Mammary epithelial cell (primary cell): ENCODE data around the gene GNGT1.

ENCODE experiments used
- EZH2 ChIP-seq: IDR thresholded peaks from 2 replicates; pipeline ENCODE4 v1.6.1; 2012; ENCODE audit warnings: low read length, inconsistent platforms, borderline replicate concordance
- TF ChIP-seq, protein P1 (sequence below), 2 donors: IDR thresholded peaks in 1 of 2; conservative IDR thresholded peaks in 1 of 2; 2 replicates each; pipeline ENCODE4 v1.5.1; 2011 to 2012; ENCODE audit warnings: inconsistent platforms in 2 of 2, low read length in 2 of 2, mild to moderate bottlenecking in 2 of 2, control low read depth in 1 of 2, low read depth in 1 of 2; ENCODE audit not compliant: insufficient read depth in 1 of 2; ENCODE audit errors: extremely low read depth in 1 of 2

DNA sequence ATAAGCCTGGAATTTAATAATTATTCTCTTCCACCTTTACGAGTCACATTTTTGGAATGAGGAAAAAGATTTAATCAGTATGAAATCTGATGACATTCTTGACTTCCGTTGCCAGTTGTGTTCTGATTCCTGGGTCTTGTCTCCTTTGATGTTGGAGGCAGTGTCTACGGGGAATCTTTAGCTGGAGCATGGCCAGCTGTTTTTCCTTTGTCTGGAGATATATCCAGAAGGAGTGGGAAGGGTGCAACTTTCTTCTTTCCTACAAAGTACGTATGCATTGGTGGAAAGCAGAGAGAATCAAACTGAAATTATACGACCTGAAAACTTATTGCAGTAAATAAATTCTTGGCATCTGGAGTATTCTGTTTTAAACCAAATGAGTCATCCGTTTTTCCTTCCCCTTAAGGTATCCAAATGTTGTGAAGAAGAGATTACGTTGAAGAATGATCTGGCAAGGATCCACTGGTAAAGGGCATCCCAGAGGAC, 8.3 kb downstream of the GNGT1 start:
- TF ChIP-seq, protein P1, sequence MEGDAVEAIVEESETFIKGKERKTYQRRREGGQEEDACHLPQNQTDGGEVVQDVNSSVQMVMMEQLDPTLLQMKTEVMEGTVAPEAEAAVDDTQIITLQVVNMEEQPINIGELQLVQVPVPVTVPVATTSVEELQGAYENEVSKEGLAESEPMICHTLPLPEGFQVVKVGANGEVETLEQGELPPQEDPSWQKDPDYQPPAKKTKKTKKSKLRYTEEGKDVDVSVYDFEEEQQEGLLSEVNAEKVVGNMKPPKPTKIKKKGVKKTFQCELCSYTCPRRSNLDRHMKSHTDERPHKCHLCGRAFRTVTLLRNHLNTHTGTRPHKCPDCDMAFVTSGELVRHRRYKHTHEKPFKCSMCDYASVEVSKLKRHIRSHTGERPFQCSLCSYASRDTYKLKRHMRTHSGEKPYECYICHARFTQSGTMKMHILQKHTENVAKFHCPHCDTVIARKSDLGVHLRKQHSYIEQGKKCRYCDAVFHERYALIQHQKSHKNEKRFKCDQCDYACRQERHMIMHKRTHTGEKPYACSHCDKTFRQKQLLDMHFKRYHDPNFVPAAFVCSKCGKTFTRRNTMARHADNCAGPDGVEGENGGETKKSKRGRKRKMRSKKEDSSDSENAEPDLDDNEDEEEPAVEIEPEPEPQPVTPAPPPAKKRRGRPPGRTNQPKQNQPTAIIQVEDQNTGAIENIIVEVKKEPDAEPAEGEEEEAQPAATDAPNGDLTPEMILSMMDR (conservative IDR thresholded peaks at IDR 0.05 in 1 of 2, IDR thresholded peaks at IDR 0.05 in 1 of 2; ENCODE audit: extremely low read depth in 1 of 2, insufficient read depth in 1 of 2, low read depth in 1 of 2, low read length in 2 of 2): no peak
- TF ChIP-seq EZH2: no peak
